Fibroblast of villous mesenchyme (primary cell): ENCODE results near the gene GTF3C5. TPM values are rescaled to one million over a fixed set of nuclear protein-coding genes. Genes with fewer than 3 reads are reported as not detected.

Experiments used
- DNase-seq: peaks from one replicate; pipeline ENCODE4 v3.0.0-alpha.2; 2010; ENCODE audit warnings: low read depth
- H3K4me3 ChIP-seq: 2 replicates; pipeline ENCODE4 v1.5.1; 2011; ENCODE audit warnings: low read depth, mild to moderate bottlenecking, low read length
- CTCF ChIP-seq: IDR thresholded peaks from 2 replicates; pipeline ENCODE4 v1.5.1; 2012; ENCODE audit warnings: low read depth, mild to moderate bottlenecking, low read length; ENCODE audit not compliant: insufficient read depth
- total RNA-seq: library from RNA; depleted of rRNA; stranded (reverse); fragments of >200 nt; gene quantifications from 2 replicates; pipeline ENCODE4 v1.2.3, GENCODE V29; 2012

Gene GTF3C5
- total RNA-seq, 1 donor, result 30.7 TPM

- no peak for DNase-seq
- no peak for TF ChIP-seq CTCF
- no peak overlapping the region for H3K4me3 ChIP-seq
Measured at GRCh38 chr9:132991351-132992300, 39.2 kb upstream of the GTF3C5 start.

GRCh38 chr9:132993511-132993939 is 37.3 kb upstream of the GTF3C5 start:
- no peak for DNase-seq
- TF ChIP-seq CTCF, result no peak
- no peak overlapping the region for H3K4me3 ChIP-seq

GRCh38 chr9:132994410-132995120 is 36.2 kb upstream of the GTF3C5 start:
- no peak overlapping the region for H3K4me3 ChIP-seq
- no peak for TF ChIP-seq CTCF
- DNase-seq, result peak; percentile 34

GRCh38 chr9:132995121-132995420 is 35.7 kb upstream of the GTF3C5 start:
- no peak overlapping the region for H3K4me3 ChIP-seq
- TF ChIP-seq CTCF, result no peak
- no peak for DNase-seq

GRCh38 chr9:132995879-132996278 is 34.9 kb upstream of the GTF3C5 start:
- DNase-seq, result no peak

GRCh38 chr9:132996526-132996925 is 34.3 kb upstream of the GTF3C5 start:
- no peak for DNase-seq
- no peak for TF ChIP-seq CTCF
- H3K4me3 ChIP-seq, result no peak overlapping the region

More at GRCh38 chr9:132995879-132996278, 34.9 kb upstream of the GTF3C5 start:
- no peak overlapping the region for H3K4me3 ChIP-seq
- no peak for TF ChIP-seq CTCF
